ENCODE measurements around the gene THBS1. TPM values are rescaled to one million over a fixed set of nuclear protein-coding genes. Genes with fewer than 3 reads are reported as not detected.

THBS1 gene
- total RNA-seq, 1 experiment from 2014 or later: 305 TPM

- no peaks in the 10 kb centered on the region for H3K27me3 ChIP-seq (ENCODE audit: low read length)
- no peak overlapping the region for H3K9ac ChIP-seq (ENCODE audit: low read length)
- POLR2A ChIA-PET (ENCODE audit: unreplicated experiment): no interaction called here
- DNase-seq (no peak), ATAC-seq (no peak)
- no peaks in the 10 kb centered on the region for H3K79me2 ChIP-seq (ENCODE audit: low read length)
- H2AFZ ChIP-seq (ENCODE audit: low read length): no peak overlapping the region
- no peaks in the 10 kb centered on the region for H3K9me3 ChIP-seq (ENCODE audit: low read length)
- no peaks in the 10 kb centered on the region for H3K36me3 ChIP-seq (ENCODE audit: low read depth, low read length)
- H3K27ac ChIP-seq (ENCODE audit: low read length): no peak overlapping the region
- BruUV-seq (replicated peaks): no TSS peak
- no peaks in the 10 kb centered on the region for H4K20me1 ChIP-seq (ENCODE audit: low read length)
- no peak overlapping the region for H3K4me3 ChIP-seq (ENCODE audit: low read length)
- intact Hi-C loops (cut with micrococcal nuclease): no loop called here
- no peaks in the 10 kb centered on the region for H3K9me2 ChIP-seq (replicated peaks; ENCODE audit: low read length)
- CTCF ChIA-PET: no interaction called here
- H3K4me2 ChIP-seq (ENCODE audit: low read length): no peak overlapping the region
- H3F3A ChIP-seq (ENCODE audit: low read length, unreplicated experiment): no peaks in the 10 kb centered on the region
- no peaks in the 10 kb centered on the region for H3K4me1 ChIP-seq (ENCODE audit: insufficient read depth, low read length)
- no peak for TF ChIP-seq EZH2phosphoT487 (IDR thresholded peaks at IDR 0.05; ENCODE audit: borderline replicate concordance, low read length)
- TF ChIP-seq CTCF (conservative IDR thresholded peaks at IDR 0.05; ENCODE audit: low read depth, low read length): no peak
- TF ChIP-seq EZH2 (IDR thresholded peaks at IDR 0.05; ENCODE audit: low read length, unreplicated experiment): no peak
These were observed 26.0 kb upstream of the THBS1 start for GRCh38 chr15:39554746-39555387.

- Histone ChIP-seq H4K20me1 (ENCODE audit: low read length) (no peaks in the 10 kb centered on the region), H3K27ac (ENCODE audit: low read length) (no peak overlapping the region), H3K4me1 (ENCODE audit: insufficient read depth, low read length) (no peaks in the 10 kb centered on the region), H3K9ac (ENCODE audit: low read length) (no peak overlapping the region), H3K27me3 (ENCODE audit: low read length) (no peaks in the 10 kb centered on the region), H3K9me2 (replicated peaks; ENCODE audit: low read length) (no peaks in the 10 kb centered on the region), H3K4me3 (ENCODE audit: low read length) (no peak overlapping the region), H3K79me2 (ENCODE audit: low read length) (no peaks in the 10 kb centered on the region), H3K9me3 (ENCODE audit: low read length) (no peaks in the 10 kb centered on the region), H3K36me3 (ENCODE audit: low read depth, low read length) (no peaks in the 10 kb centered on the region), H2AFZ (ENCODE audit: low read length) (no peak overlapping the region), H3K4me2 (ENCODE audit: low read length) (no peak overlapping the region), H3F3A (ENCODE audit: low read length, unreplicated experiment) (no peaks in the 10 kb centered on the region)
- POLR2A ChIA-PET (ENCODE audit: unreplicated experiment): no interaction called here
- intact Hi-C loops (cut with micrococcal nuclease): no loop called here
- DNase-seq: no peak
- CTCF ChIA-PET: no interaction called here
- TF ChIP-seq CTCF (conservative IDR thresholded peaks at IDR 0.05; ENCODE audit: low read depth, low read length): no peak
- TF ChIP-seq EZH2 (IDR thresholded peaks at IDR 0.05; ENCODE audit: low read length, unreplicated experiment): no peak
- no peak for TF ChIP-seq EZH2phosphoT487 (IDR thresholded peaks at IDR 0.05; ENCODE audit: borderline replicate concordance, low read length)
- no TSS peak for BruUV-seq (replicated peaks)
- ATAC-seq: no peak
These were observed 25.0 kb upstream of the THBS1 start for GRCh38 chr15:39555885-39556284.

GRCh38 chr15:39556461-39556860 lies 24.4 kb upstream of the THBS1 start:
- no peaks in the 10 kb centered on the region for H3K36me3 ChIP-seq (ENCODE audit: low read depth, low read length)
- H3F3A ChIP-seq (ENCODE audit: low read length, unreplicated experiment): no peaks in the 10 kb centered on the region
- no peak overlapping the region for H3K4me2 ChIP-seq (ENCODE audit: low read length)
- ChIA-PET CTCF (no interaction called here), POLR2A (ENCODE audit: unreplicated experiment) (no interaction called here)
- intact Hi-C loops (cut with micrococcal nuclease): no loop called here
- no peak overlapping the region for H3K4me3 ChIP-seq (ENCODE audit: low read length)
- no peaks in the 10 kb centered on the region for H3K9me2 ChIP-seq (replicated peaks; ENCODE audit: low read length)
- DNase-seq (no peak), ATAC-seq (no peak)
- no peaks in the 10 kb centered on the region for H3K9me3 ChIP-seq (ENCODE audit: low read length)
- no peaks in the 10 kb centered on the region for H3K79me2 ChIP-seq (ENCODE audit: low read length)
- TF ChIP-seq EZH2phosphoT487 (IDR thresholded peaks at IDR 0.05; ENCODE audit: borderline replicate concordance, low read length): no peak
- TF ChIP-seq CTCF (conservative IDR thresholded peaks at IDR 0.05; ENCODE audit: low read depth, low read length): no peak
- no peak for TF ChIP-seq EZH2 (IDR thresholded peaks at IDR 0.05; ENCODE audit: low read length, unreplicated experiment)
- H4K20me1 ChIP-seq (ENCODE audit: low read length): no peaks in the 10 kb centered on the region
- no TSS peak for BruUV-seq (replicated peaks)
- H3K27me3 ChIP-seq (ENCODE audit: low read length): no peaks in the 10 kb centered on the region
- H3K9ac ChIP-seq (ENCODE audit: low read length): no peak overlapping the region
- H3K4me1 ChIP-seq (ENCODE audit: insufficient read depth, low read length): no peaks in the 10 kb centered on the region
- H3K27ac ChIP-seq (ENCODE audit: low read length): no peak overlapping the region
- H2AFZ ChIP-seq (ENCODE audit: low read length): no peak overlapping the region

All from PC-3 (cell line).